GM23338 (cell line): ENCODE measurements around the gene UBE2I. TPM values are rescaled to one million over a fixed set of nuclear protein-coding genes. Genes with fewer than 3 reads are reported as not detected.

Experiments used
- ATAC-seq: fragments of 200-7000 bp; cut with Tn5 transposase; 3 replicates; pipeline ENCODE4 v1.9.1; 2020
- DNase-seq: peaks from one replicate; pipeline ENCODE4 v3.0.0-alpha.2; 2015; ENCODE audit warnings: low spot score
- H2AFZ ChIP-seq: fragments of 200-600 bp; sonication (generic); 2 replicates; pipeline ENCODE4 v1.8.0; 2016; ENCODE audit warnings: antibody characterized with exemption, mild to moderate bottlenecking, moderate library complexity
- H3F3A ChIP-seq: fragments of 200-600 bp; sonication (generic); replicated peaks from 2 replicates; pipeline ENCODE4 v1.8.0; 2017; ENCODE audit warnings: antibody characterized with exemption, mixed run types, low read depth
- H3K27ac ChIP-seq: fragments of 200-600 bp; sonication (generic); 2 replicates; pipeline ENCODE4 v1.6.1; 2016; ENCODE audit warnings: low read depth
- H3K27me3 ChIP-seq: fragments of 200-600 bp; sonication (generic); 2 replicates; pipeline ENCODE4 v1.8.0; 2016; ENCODE audit warnings: mild to moderate bottlenecking, mixed run types, moderate library complexity; ENCODE audit not compliant: insufficient read depth
- H3K36me3 ChIP-seq: fragments of 200-600 bp; sonication (generic); 2 replicates; pipeline ENCODE4 v1.8.0; 2016; ENCODE audit warnings: mild to moderate bottlenecking; ENCODE audit not compliant: insufficient read depth
- H3K4me1 ChIP-seq: fragments of 200-600 bp; sonication (generic); 2 replicates; pipeline ENCODE4 v1.8.0; 2016; ENCODE audit warnings: mild to moderate bottlenecking, moderate library complexity; ENCODE audit not compliant: insufficient read depth
- H3K4me2 ChIP-seq: fragments of 200-600 bp; sonication (generic); 2 replicates; pipeline ENCODE4 v1.7.1; 2017; ENCODE audit warnings: mixed run types
- H3K4me3 ChIP-seq: fragments of 200-600 bp; sonication (generic); 2 replicates; pipeline ENCODE4 v1.6.1; 2016; ENCODE audit warnings: mixed run types
- H3K79me2 ChIP-seq: fragments of 200-600 bp; sonication (generic); replicated peaks from 2 replicates; pipeline ENCODE4 v1.8.0; 2017; ENCODE audit warnings: mild to moderate bottlenecking; ENCODE audit not compliant: insufficient read depth
- H3K9me2 ChIP-seq: fragments of 200-600 bp; sonication (generic); 2 replicates; pipeline ENCODE4 v1.8.0; 2017; ENCODE audit not compliant: insufficient read depth
- H4K20me1 ChIP-seq: fragments of 200-600 bp; sonication (generic); replicated peaks from 2 replicates; pipeline ENCODE4 v1.8.0; 2017; ENCODE audit warnings: mild to moderate bottlenecking; ENCODE audit not compliant: insufficient read depth
- H3K27ac Mint-ChIP-seq: 2 replicates; pipeline ENCODE4 v1.8.0; 2020; ENCODE audit warnings: inconsistent platforms, mild to moderate bottlenecking, moderate library complexity, mixed read lengths
- H3K27me3 Mint-ChIP-seq: 3 replicates; pipeline ENCODE4 v1.8.0; 2022; ENCODE audit warnings: low read depth, mild to moderate bottlenecking, moderate library complexity, mixed read lengths, inconsistent platforms; ENCODE audit not compliant: insufficient read depth, poor library complexity
- H3K36me3 Mint-ChIP-seq: 3 replicates; pipeline ENCODE4 v1.8.0; 2021; ENCODE audit warnings: low read depth, mild to moderate bottlenecking, inconsistent platforms, moderate library complexity, mixed read lengths
- H3K4me1 Mint-ChIP-seq: 3 replicates; pipeline ENCODE4 v1.8.0; 2020; ENCODE audit warnings: mild to moderate bottlenecking, inconsistent platforms, mixed read lengths
- H3K4me3 Mint-ChIP-seq: 3 replicates; pipeline ENCODE4 v1.8.0; 2021; ENCODE audit warnings: moderate library complexity, mild to moderate bottlenecking, inconsistent platforms, mixed read lengths
- H3K9me3 Mint-ChIP-seq: 3 replicates; pipeline ENCODE4 v1.8.0; 2020; ENCODE audit warnings: moderate library complexity, mild to moderate bottlenecking, inconsistent platforms, mixed read lengths
- CREB1 ChIP-seq: fragments of 250-450 bp; sonication (Bioruptor Pico); IDR thresholded peaks from 2 replicates; pipeline ENCODE4 v1.5.0; 2020; ENCODE audit warnings: low read depth, mild to moderate bottlenecking, moderate library complexity
- CTCF ChIP-seq, 2 experiments: fragments of 200-600 bp in 1 of 2; sonication (generic) in 1 of 2; conservative IDR thresholded peaks; 2 replicates each; pipeline versions ENCODE4 v1.5.1 to v1.6.1; 2016 to 2017; ENCODE audit warnings: antibody characterized with exemption in 2 of 2, low read depth in 2 of 2, mild to moderate bottlenecking in 2 of 2, moderate library complexity in 1 of 2
- EZH2 ChIP-seq: fragments of 200-600 bp; sonication (generic); IDR thresholded peaks from one replicate; pipeline ENCODE4 v1.8.0; 2017; ENCODE audit warnings: antibody characterized with exemption, mild to moderate bottlenecking, low read depth; ENCODE audit not compliant: unreplicated experiment
- EZH2phosphoT487 ChIP-seq: fragments of 200-600 bp; sonication (generic); IDR thresholded peaks from one replicate; pipeline ENCODE4 v1.8.1; 2018; ENCODE audit warnings: antibody characterized with exemption; ENCODE audit not compliant: unreplicated experiment
- JUNB ChIP-seq: IDR thresholded peaks from one replicate; pipeline ENCODE4 v1.6.1; 2016; ENCODE audit warnings: antibody characterized with exemption; ENCODE audit not compliant: unreplicated experiment
- NANOG ChIP-seq: IDR thresholded peaks from 2 replicates; pipeline ENCODE4 v1.6.1; 2016; ENCODE audit warnings: antibody characterized with exemption, borderline replicate concordance
- POLR2AphosphoS5 ChIP-seq: IDR thresholded peaks from 2 replicates; pipeline ENCODE4 v1.6.1; 2016; ENCODE audit warnings: antibody characterized with exemption, low read depth
- REST ChIP-seq: IDR thresholded peaks from one replicate; pipeline ENCODE4 v1.6.1; 2018; ENCODE audit warnings: antibody characterized with exemption; ENCODE audit not compliant: unreplicated experiment
- STAT1 ChIP-seq: IDR thresholded peaks from one replicate; pipeline ENCODE4 v1.6.1; 2016; ENCODE audit warnings: antibody characterized with exemption; ENCODE audit not compliant: unreplicated experiment
- ZNF114 ChIP-seq: fragments of 250-450 bp; sonication (Bioruptor Pico); IDR thresholded peaks from 2 replicates; pipeline ENCODE4 v1.5.0; 2020; ENCODE audit warnings: mild to moderate bottlenecking, moderate library complexity
- ZNF331 ChIP-seq: fragments of 250-450 bp; sonication (Bioruptor Pico); IDR thresholded peaks from 2 replicates; pipeline ENCODE4 v1.5.0; 2020; ENCODE audit warnings: low read depth, mild to moderate bottlenecking, moderate library complexity
- ZNF462 ChIP-seq: fragments of 250-450 bp; sonication (Bioruptor Pico); IDR thresholded peaks from 2 replicates; pipeline ENCODE4 v1.5.0; 2020; ENCODE audit warnings: mild to moderate bottlenecking, moderate library complexity
- polyA plus RNA-seq: library from polyadenylated mRNA; unstranded; fragments of >200 nt; fragmentation: Nextera tagmentation; extraction: Ambion mirVana; gene quantifications from 2 replicates; pipeline ENCODE4 v1.2.1, GENCODE V29; 2016
- total RNA-seq: library from RNA; depleted of rRNA; stranded (reverse); fragments of >200 nt; shearing (Covaris generic); gene quantifications from 2 replicates; pipeline ENCODE4 v1.2.3, GENCODE V29; 2014
- TF ChIP-seq, protein P1 (sequence below): IDR thresholded peaks from 2 replicates; pipeline ENCODE4 v1.6.1; 2016; ENCODE audit warnings: antibody characterized with exemption

The UBE2I gene
- total and polyA plus RNA-seq, 2 experiments from 2014 or later, result 116 to 220 TPM

- peaks cover 18% of the 10 kb centered on the region for H3K27me3 Mint-ChIP-seq
- H3K9me2 ChIP-seq, result no peaks in the 10 kb centered on the region
- H3K4me3 ChIP-seq, result no peak overlapping the region
- no peaks in the 10 kb centered on the region for H3K4me1 Mint-ChIP-seq
- H3K27ac ChIP-seq, result no peak overlapping the region
- H4K20me1 ChIP-seq, result peaks cover 29% of the 10 kb centered on the region
- H2AFZ ChIP-seq, result no peak overlapping the region
- no peak overlapping the region for H3K27ac Mint-ChIP-seq
- H3K79me2 ChIP-seq, result peaks cover 69% of the 10 kb centered on the region
- DNase-seq, result no peak
- H3K9me3 Mint-ChIP-seq, result no peaks in the 10 kb centered on the region
- no peak overlapping the region for H3K4me3 Mint-ChIP-seq
- ATAC-seq, result no peak
- H3K36me3 ChIP-seq, result peaks cover 40% of the 10 kb centered on the region
- H3K4me1 ChIP-seq, result no peaks in the 10 kb centered on the region
- peaks cover 87% of the 10 kb centered on the region for H3K36me3 Mint-ChIP-seq
- no peak overlapping the region for H3K4me2 ChIP-seq
- TF ChIP-seq REST, result no peak
- no peak for TF ChIP-seq CREB1 (CRISPR knock-in tag)
- no peak for TF ChIP-seq STAT1
- no peak for TF ChIP-seq POLR2AphosphoS5
- no peak for TF ChIP-seq ZNF331
- TF ChIP-seq JUNB, result no peak
- TF ChIP-seq CTCF (conservative IDR thresholded peaks at IDR 0.05; ENCODE audit: low read depth in 2 of 2), result no peak
- TF ChIP-seq, protein P1, sequence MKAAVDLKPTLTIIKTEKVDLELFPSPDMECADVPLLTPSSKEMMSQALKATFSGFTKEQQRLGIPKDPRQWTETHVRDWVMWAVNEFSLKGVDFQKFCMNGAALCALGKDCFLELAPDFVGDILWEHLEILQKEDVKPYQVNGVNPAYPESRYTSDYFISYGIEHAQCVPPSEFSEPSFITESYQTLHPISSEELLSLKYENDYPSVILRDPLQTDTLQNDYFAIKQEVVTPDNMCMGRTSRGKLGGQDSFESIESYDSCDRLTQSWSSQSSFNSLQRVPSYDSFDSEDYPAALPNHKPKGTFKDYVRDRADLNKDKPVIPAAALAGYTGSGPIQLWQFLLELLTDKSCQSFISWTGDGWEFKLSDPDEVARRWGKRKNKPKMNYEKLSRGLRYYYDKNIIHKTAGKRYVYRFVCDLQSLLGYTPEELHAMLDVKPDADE, result no peak
- TF ChIP-seq EZH2, result no peak
- no peak for TF ChIP-seq NANOG
- TF ChIP-seq ZNF462 (CRISPR knock-in tag), result no peak
- no peak for TF ChIP-seq EZH2phosphoT487
- no peak for TF ChIP-seq ZNF114 (CRISPR knock-in tag)
- H3K27me3 ChIP-seq, result no peaks in the 10 kb centered on the region
- H3F3A ChIP-seq, result 0 out of 2 replicates have a peak, but pooled peaks cover 7% of the 10 kb centered on the region
These were observed 8.2 kb downstream of the UBE2I start for GRCh38 chr16:1317479-1318267.
